Neural cell (in vitro differentiated cells): ENCODE measurements around the gene THOP1. TPM values are rescaled to one million over a fixed set of nuclear protein-coding genes. Genes with fewer than 3 reads are reported as not detected.

Source experiments
- H2AFZ ChIP-seq: fragments of 200-600, 300-800 bp; sonication (generic), shearing (Covaris generic); 2 replicates; pipeline ENCODE4 v1.6.0; 2014; ENCODE audit warnings: low read depth, mild to moderate bottlenecking, antibody characterized with exemption, low read length, moderate library complexity
- H3F3A ChIP-seq: fragments of 200-600 bp; shearing (Covaris generic); 2 replicates; pipeline ENCODE4 v1.6.1; 2016; ENCODE audit warnings: mild to moderate bottlenecking, moderate library complexity, mixed read lengths, antibody characterized with exemption, low read length; ENCODE audit not compliant: insufficient read depth, poor library complexity, severe bottlenecking
- H3K27ac ChIP-seq: fragments of 200-600, 300-800 bp; sonication (generic), shearing (Covaris generic); 2 replicates; pipeline ENCODE4 v1.5.1; 2014; ENCODE audit warnings: mild to moderate bottlenecking, low read length, moderate library complexity
- H3K27me3 ChIP-seq: fragments of 300-800, 200-600 bp; sonication (generic), shearing (Covaris generic); 2 replicates; pipeline ENCODE4 v1.6.0; 2014; ENCODE audit warnings: mild to moderate bottlenecking, low read depth, low read length, moderate library complexity; ENCODE audit not compliant: insufficient read depth
- H3K36me3 ChIP-seq: fragments of 300-800, 200-600 bp; sonication (generic), shearing (Covaris generic); 2 replicates; pipeline ENCODE4 v1.5.1; 2014; ENCODE audit warnings: mild to moderate bottlenecking, antibody characterized with exemption, low read length, moderate library complexity; ENCODE audit not compliant: insufficient read depth
- H3K4me2 ChIP-seq: fragments of 300-800, 200-600 bp; sonication (generic), shearing (Covaris generic); 2 replicates; pipeline ENCODE4 v1.6.0; 2014; ENCODE audit warnings: mild to moderate bottlenecking, low read length
- H3K4me3 ChIP-seq: fragments of 300-800, 200-600 bp; sonication (generic), shearing (Covaris generic); 2 replicates; pipeline ENCODE4 v1.5.1; 2014; ENCODE audit warnings: mild to moderate bottlenecking, low read length, moderate library complexity
- H3K79me2 ChIP-seq: fragments of 200-600 bp; shearing (Covaris generic); replicated peaks from 2 replicates; pipeline ENCODE4 v1.6.0; 2014; ENCODE audit warnings: mild to moderate bottlenecking, low read length, moderate library complexity; ENCODE audit not compliant: insufficient read depth
- H3K9ac ChIP-seq: fragments of 300-800, 200-600 bp; sonication (generic), shearing (Covaris generic); 2 replicates; pipeline ENCODE4 v1.6.1; 2016; ENCODE audit warnings: mild to moderate bottlenecking, low read length, mixed read lengths
- H3K9me2 ChIP-seq: fragments of 200-600 bp; shearing (Covaris generic); 2 replicates; pipeline ENCODE4 v1.6.1; 2016; ENCODE audit warnings: mild to moderate bottlenecking, low read length, mixed read lengths; ENCODE audit not compliant: insufficient read depth
- H3K9me3 ChIP-seq: fragments of 200-600, 300-800 bp; sonication (generic), shearing (Covaris generic); 2 replicates; pipeline ENCODE4 v1.6.1; 2016; ENCODE audit warnings: mild to moderate bottlenecking, mixed run types, low read length, moderate library complexity, mixed read lengths
- H4K20me1 ChIP-seq: fragments of 200-600 bp; shearing (Covaris generic); 2 replicates; pipeline ENCODE4 v1.6.1; 2016; ENCODE audit warnings: mild to moderate bottlenecking, mixed run types; ENCODE audit not compliant: insufficient read depth
- CTCF ChIP-seq: fragments of 450-650 bp; IDR thresholded peaks from 2 replicates; pipeline ENCODE4 v1.5.1; 2014; ENCODE audit warnings: antibody characterized with exemption, mild to moderate bottlenecking, moderate library complexity; ENCODE audit not compliant: poor library complexity, severe bottlenecking
- EP300 ChIP-seq: fragments of 450-650 bp; conservative IDR thresholded peaks from 2 replicates; pipeline ENCODE4 v1.6.1; 2014; ENCODE audit warnings: antibody characterized with exemption, mild to moderate bottlenecking, moderate library complexity; ENCODE audit not compliant: poor library complexity, severe bottlenecking
- EZH2 ChIP-seq: fragments of 200-600, 300-800 bp; shearing (Covaris generic), sonication (generic); IDR thresholded peaks from 2 replicates; pipeline ENCODE4 v1.6.1; 2014; ENCODE audit warnings: antibody characterized with exemption, low read length, borderline replicate concordance, mild to moderate bottlenecking; ENCODE audit not compliant: insufficient read depth, poor library complexity, severe bottlenecking
- MXI1 ChIP-seq: fragments of 450-650 bp; conservative IDR thresholded peaks from 2 replicates; pipeline ENCODE4 v1.6.1; 2014; ENCODE audit warnings: antibody characterized with exemption, mild to moderate bottlenecking; ENCODE audit not compliant: poor library complexity, severe bottlenecking
- POLR2AphosphoS5 ChIP-seq: IDR thresholded peaks from 2 replicates; pipeline ENCODE4 v1.6.1; 2012
- RAD21 ChIP-seq: fragments of 450-650 bp; conservative IDR thresholded peaks from 2 replicates; pipeline ENCODE4 v1.6.1; 2014; ENCODE audit warnings: antibody characterized with exemption, mild to moderate bottlenecking, moderate library complexity
- SMC3 ChIP-seq: fragments of 450-650 bp; conservative IDR thresholded peaks from 2 replicates; pipeline ENCODE4 v1.6.1; 2014; ENCODE audit warnings: antibody characterized with exemption, mild to moderate bottlenecking, moderate library complexity; ENCODE audit not compliant: poor library complexity
- TAF1 ChIP-seq: IDR thresholded peaks from 2 replicates; pipeline ENCODE4 v1.6.1; 2012; ENCODE audit warnings: low read depth
- polyA plus RNA-seq: library from polyadenylated mRNA; depleted of rRNA; stranded (reverse); fragments of >200 nt; gene quantifications from 2 replicates; pipeline ENCODE4 v1.2.3, GENCODE V29; 2014
- TF ChIP-seq, protein P1 (sequence below): IDR thresholded peaks from 2 replicates; pipeline ENCODE4 v1.6.1; 2012; ENCODE audit warnings: borderline replicate concordance

Gene THOP1
- polyA plus RNA-seq, 1 donor from 2014 or later, result 113 TPM

- H2AFZ ChIP-seq, result no peak overlapping the region
- no peak overlapping the region for H3K9ac ChIP-seq
- no peaks in the 10 kb centered on the region for H4K20me1 ChIP-seq
- no peak for TF ChIP-seq TAF1
- TF ChIP-seq SMC3, result no peak
- TF ChIP-seq EZH2, result no peak
- no peak for TF ChIP-seq POLR2AphosphoS5
- peaks cover 19% of the 10 kb centered on the region for H3K36me3 ChIP-seq
- peaks cover 10% of the 10 kb centered on the region for H3K79me2 ChIP-seq
- H3K9me2 ChIP-seq, result no peaks in the 10 kb centered on the region
- H3K9me3 ChIP-seq, result peaks cover 27% of the 10 kb centered on the region
- H3K27ac ChIP-seq, result no peak overlapping the region
- H3F3A ChIP-seq, result no peaks in the 10 kb centered on the region
- no peaks in the 10 kb centered on the region for H3K27me3 ChIP-seq
- H3K4me2 ChIP-seq, result no peak overlapping the region
- no peak overlapping the region for H3K4me3 ChIP-seq
Observed at GRCh38 chr19:2848616-2849015, 63.3 kb downstream of the THOP1 start.

DNA sequence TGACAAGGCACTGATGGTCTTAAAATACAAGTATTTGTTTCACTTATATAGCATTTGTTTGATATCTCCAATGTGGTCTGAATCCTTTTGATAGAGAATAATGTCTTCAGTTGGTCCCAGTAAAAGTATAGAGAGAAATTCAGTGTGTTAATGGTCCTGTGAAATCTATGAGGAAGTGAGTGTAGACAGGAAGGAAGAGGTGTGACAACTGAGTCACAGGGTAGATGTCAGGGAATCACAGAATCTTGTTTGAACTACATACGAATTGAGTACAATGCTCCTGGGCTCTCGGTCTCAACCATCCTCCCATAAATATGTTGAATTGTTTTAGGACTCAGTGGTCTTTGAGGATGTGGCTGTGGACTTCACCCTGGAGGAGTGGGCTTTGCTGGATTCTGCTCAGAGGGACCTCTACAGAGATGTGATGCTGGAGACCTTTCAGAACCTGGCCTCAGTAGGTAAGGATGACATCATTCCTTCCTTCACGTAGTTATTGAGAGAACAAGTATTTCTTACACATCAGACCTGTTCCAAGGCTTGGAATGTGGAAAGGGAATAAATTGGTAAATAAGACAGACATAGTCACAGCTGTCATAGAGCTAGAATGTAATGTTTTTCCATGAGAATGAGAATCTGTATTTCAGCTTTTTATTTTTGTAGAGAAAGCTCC lies 65.1 kb downstream of the THOP1 start:
- Histone ChIP-seq H3K4me3 (no peak overlapping the region), H3K9me2 (no peaks in the 10 kb centered on the region), H3K27ac (no peak overlapping the region), H3K9me3 (peaks cover 38% of the 10 kb centered on the region), H3K27me3 (no peaks in the 10 kb centered on the region), H3K4me2 (no peak overlapping the region), H3K36me3 (peaks cover 31% of the 10 kb centered on the region), H4K20me1 (no peaks in the 10 kb centered on the region), H2AFZ (no peak overlapping the region), H3F3A (no peaks in the 10 kb centered on the region), H3K79me2 (peaks cover 6% of the 10 kb centered on the region), H3K9ac (no peak overlapping the region)
- no peak for TF ChIP-seq EP300
- no peak for TF ChIP-seq MXI1

GRCh38 chr19:2852598-2852997 lies 67.3 kb downstream of the THOP1 start:
- Histone ChIP-seq H3F3A (no peaks in the 10 kb centered on the region), H3K4me2 (no peak overlapping the region), H3K79me2 (peaks cover 6% of the 10 kb centered on the region), H3K9ac (no peak overlapping the region), H3K9me3 (peaks cover 31% of the 10 kb centered on the region), H3K27ac (no peak overlapping the region), H3K36me3 (peaks cover 30% of the 10 kb centered on the region), H2AFZ (no peak overlapping the region), H3K9me2 (no peaks in the 10 kb centered on the region), H3K27me3 (no peaks in the 10 kb centered on the region), H3K4me3 (no peak overlapping the region), H4K20me1 (no peaks in the 10 kb centered on the region)
- TF ChIP-seq POLR2AphosphoS5 (no peak), TAF1 (no peak), SMC3 (no peak), EP300 (no peak), EZH2 (no peak), MXI1 (no peak), RAD21 (no peak), CTCF (no peak)
- TF ChIP-seq, protein P1, sequence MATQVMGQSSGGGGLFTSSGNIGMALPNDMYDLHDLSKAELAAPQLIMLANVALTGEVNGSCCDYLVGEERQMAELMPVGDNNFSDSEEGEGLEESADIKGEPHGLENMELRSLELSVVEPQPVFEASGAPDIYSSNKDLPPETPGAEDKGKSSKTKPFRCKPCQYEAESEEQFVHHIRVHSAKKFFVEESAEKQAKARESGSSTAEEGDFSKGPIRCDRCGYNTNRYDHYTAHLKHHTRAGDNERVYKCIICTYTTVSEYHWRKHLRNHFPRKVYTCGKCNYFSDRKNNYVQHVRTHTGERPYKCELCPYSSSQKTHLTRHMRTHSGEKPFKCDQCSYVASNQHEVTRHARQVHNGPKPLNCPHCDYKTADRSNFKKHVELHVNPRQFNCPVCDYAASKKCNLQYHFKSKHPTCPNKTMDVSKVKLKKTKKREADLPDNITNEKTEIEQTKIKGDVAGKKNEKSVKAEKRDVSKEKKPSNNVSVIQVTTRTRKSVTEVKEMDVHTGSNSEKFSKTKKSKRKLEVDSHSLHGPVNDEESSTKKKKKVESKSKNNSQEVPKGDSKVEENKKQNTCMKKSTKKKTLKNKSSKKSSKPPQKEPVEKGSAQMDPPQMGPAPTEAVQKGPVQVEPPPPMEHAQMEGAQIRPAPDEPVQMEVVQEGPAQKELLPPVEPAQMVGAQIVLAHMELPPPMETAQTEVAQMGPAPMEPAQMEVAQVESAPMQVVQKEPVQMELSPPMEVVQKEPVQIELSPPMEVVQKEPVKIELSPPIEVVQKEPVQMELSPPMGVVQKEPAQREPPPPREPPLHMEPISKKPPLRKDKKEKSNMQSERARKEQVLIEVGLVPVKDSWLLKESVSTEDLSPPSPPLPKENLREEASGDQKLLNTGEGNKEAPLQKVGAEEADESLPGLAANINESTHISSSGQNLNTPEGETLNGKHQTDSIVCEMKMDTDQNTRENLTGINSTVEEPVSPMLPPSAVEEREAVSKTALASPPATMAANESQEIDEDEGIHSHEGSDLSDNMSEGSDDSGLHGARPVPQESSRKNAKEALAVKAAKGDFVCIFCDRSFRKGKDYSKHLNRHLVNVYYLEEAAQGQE, result no peak
